ENCODE results near the gene GABBR2.

Gene GABBR2

DNA sequence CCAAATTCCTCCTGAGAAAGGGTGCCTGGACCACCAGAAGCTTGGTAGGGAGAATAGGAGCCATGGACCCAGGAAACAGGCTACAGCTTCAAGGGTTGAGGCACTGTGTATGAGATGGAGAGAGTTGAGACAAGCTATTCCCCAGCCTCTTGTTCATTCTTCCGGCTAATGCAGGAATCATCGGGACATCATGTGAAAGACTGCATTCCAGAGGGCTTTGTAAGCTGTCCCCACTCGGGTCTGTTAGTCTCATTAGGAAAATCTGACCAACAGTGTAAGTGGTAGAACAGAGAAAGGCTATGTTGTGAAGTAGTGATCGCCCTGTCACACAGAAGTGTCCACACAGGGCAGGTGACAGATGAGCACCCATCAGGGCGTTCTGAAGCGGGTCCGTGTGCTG, 81.4 kb downstream of the GABBR2 start:
- peak; percentile 28 for DNase-seq (ENCODE audit: low read depth)

DNA sequence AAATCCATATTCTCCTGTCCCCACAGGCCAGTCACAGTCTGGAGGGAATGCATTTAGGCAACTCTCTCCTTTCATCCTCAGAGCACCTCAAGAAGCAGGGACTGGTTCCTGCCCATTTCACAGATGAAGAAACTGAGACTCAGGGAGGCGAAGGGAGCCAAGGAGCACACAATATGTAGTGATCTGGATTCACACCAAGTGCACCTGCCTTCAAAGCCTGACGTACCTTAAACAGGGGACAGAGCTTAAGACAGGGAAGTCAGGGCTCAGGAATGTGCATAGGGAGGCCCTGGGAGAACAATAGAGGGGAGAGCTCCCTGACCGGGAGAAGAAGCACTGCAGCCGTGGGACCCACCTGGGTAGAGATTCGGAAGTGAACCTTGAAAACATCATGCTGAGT, 83.0 kb downstream of the GABBR2 start:
- no peak for DNase-seq (ENCODE audit: low read depth)

DNA sequence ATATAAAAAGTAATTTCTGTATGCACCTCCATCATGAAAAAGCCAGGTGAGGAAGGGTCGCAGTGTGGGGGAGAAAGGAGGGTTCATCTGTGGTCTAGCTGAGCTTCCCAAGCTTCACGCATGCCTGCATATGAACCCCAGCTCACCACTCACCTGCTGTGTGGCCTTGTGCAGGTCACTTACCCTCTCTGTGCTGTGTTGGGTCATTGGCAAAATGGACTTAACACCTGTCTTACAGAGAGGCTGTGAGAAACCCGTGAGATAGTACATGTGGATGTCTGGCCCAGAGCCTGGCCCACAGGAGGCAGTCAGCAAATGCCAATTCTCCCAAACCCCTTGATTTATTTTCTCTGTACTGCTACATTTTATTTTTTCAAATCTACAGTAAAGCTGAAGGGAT, 88.9 kb downstream of the GABBR2 start:
- DNase-seq (ENCODE audit: low read depth) = no peak

DNA sequence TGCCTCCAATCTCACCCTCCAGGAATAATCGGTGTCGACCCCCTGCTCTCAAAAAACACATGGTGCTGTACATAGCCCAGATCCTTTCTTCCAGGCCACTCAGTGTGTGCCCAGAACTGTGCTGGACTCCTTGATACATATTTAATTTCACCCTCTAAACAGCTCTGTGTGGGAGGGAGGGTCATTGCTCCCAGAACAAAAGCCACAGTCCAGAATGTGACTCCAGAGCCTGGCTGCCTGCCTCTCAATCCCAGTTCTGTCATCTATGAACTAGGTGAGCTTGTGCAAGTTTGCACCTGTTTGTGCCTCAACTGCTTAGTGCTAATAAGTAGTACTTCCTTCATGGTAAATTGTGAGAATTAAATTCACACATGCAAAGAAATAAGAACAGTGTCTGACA, 93.1 kb downstream of the GABBR2 start:
- no peak for DNase-seq (ENCODE audit: low read depth)

DNA sequence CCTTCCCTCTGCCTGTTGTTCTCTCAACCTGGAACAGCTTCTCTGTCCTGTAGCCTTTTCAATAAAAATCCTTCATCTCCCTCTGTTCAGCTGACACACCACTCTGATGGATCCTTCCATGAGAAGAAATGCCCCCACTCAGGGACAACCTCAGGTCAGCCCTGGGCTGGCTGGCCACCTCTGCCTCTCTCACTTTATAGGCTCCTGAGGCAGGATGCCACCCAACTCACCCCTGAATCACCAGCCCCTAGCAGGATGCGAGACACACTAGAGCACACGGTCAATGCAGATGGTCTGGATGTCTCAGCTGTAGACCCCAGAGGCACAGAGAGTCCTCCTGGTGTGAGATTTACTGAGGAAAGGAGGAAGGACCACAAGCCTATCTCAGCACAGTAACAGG, 93.8 kb downstream of the GABBR2 start:
- DNase-seq (ENCODE audit: low read depth) = no peak

DNA sequence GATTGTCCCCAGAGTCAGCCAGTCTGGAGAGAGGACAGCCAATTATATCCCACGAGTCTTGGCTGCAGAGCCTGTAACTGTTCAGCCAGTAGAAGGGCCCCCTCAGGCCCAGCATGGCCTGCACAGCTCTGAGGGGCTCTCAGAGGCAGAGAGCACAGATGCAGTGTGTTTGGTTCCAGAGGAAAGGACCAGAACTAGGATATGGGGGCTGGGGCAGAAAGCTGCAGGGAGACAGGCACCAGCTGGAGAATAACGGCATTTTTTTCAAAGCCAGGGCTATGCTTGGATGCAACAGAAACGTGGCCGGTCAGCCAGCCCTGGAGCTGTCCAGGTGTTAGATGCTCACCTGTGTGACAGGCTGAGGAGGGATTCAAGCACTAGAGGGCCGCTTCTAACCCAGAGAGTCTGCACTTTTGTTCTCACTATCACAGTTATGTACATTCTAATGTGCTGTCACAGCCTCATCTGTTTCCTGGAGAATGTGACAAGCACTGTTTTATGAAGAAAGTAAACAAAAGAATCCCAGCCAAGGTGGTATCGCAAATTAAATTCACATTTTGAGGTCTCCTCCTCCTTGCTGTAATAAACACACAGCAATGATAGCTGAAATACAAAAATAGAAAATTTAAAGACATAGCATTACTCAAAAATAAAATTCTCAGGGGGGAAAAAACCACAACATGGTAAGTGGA, 96.5 kb downstream of the GABBR2 start:
- DNase-seq (ENCODE audit: low read depth) = no peak

DNA sequence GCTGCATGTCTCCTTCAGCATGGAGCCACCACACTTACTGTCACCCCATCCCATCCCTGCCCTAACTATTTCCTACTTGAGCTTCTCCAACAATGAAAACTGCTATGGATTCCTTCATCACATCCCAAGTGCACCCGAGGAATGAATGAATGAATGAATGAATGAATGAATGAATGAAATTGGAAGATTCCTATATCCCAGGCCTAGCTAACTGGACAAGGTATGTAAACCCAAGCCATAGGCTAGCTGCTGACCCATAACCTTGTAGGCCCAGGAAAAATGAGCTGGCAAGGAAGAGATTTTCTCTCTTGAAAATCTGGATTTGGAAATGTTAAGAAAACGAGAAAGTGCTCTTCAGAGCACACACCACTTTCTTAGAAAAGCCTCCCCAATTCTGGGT, 97.4 kb downstream of the GABBR2 start:
- no peak for DNase-seq (ENCODE audit: low read depth)

DNA sequence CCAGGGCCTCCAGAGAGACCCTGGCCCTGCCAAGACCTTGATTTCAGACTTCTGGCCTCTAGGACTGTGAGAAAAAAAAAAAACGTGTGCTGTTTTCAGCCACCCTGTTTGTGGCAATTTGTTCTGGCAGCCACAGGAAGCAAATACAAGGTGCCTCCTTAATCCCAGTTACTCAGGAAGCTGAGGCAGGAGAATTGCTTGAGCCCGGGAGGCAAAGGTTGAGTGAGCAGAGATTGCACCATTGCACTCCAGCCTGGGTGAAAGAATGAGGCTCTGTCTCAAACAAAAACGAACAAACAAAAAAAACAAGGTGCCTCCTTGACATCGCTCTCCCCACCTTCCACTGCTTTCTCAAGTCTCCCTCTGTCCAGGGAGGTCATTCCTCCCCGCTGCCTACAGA, 98.0 kb downstream of the GABBR2 start:
- DNase-seq (ENCODE audit: low read depth) = no peak

DNA sequence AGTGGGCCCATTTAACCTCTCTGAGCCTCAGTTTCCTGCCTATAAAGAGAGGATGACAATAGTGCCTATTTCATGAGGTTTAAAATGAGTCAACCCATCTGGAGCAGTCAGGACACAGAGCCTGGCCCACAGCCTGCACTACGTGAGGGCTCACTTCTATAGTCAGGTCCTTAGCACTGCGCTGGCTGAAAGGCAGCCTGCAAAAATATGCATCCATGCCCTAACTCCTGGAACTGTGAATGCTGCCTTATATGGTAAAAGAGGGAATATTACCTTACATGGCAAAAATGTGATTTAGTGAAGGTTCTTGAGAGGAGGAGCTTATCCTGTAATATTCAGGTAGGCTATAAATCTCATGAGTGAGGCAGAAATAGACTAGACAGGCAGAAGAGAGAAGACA, 98.5 kb downstream of the GABBR2 start:
- DNase-seq (ENCODE audit: low read depth) = no peak

DNA sequence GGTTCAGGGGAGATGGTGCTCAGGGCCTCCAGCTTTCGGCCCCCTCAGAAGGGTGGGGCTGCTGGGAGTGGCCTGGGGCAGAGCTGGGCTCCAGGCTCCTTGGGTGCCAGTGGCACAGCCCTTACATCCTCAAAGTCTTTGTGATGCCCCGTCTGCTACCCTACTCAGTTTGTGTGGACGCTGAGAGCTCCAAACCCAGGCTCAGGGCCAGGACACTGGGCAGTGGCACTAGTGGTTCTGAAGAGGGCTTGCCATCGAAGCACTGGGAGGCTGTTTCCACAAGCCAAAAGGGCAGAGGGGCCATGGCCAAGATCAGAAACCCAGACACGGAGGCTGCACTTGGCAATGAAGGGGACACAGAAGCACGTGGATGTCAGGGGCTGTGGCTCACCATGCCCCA, 99.1 kb downstream of the GABBR2 start:
- DNase-seq (ENCODE audit: low read depth) = no peak

DNA sequence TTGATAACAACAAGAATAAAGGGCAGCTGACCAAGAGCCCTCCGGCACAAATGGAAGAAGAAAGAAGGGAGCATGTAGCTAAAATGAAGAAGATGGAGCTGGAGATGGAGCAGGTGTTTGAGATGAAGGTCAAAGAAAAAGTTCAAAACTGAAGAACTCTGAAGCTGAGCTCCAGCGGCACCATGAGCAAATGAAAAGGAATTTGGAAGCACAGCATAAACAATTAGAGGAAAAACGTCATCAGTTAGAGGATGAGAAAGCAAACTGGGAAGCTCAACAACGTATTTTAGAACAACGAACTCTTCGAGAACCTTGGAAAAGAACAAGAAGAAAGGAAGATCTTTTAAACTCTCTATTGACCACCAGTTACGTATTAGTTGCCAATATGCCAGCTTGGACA, 100.9 kb downstream of the GABBR2 start:
- peak; percentile 43 for DNase-seq (ENCODE audit: low read depth)

DNA sequence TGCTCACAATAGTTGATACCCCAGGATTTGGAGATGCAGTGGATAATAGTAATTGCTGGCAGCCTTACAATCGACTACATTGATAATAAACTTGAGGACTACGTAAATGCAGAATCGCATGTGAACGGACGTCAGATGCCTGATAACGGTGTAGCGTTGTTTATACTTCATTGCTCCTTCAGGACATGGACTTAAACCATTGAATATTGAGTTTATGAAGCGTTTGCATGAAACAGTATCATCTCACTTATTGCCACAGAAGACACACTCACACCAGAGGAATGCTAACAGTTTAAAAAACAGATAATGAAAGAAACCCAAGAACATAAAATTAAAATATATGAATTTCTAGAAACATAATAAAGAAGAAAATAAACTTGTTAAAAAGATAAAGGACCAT, 101.6 kb downstream of the GABBR2 start:
- no peak for DNase-seq (ENCODE audit: low read depth)

DNA sequence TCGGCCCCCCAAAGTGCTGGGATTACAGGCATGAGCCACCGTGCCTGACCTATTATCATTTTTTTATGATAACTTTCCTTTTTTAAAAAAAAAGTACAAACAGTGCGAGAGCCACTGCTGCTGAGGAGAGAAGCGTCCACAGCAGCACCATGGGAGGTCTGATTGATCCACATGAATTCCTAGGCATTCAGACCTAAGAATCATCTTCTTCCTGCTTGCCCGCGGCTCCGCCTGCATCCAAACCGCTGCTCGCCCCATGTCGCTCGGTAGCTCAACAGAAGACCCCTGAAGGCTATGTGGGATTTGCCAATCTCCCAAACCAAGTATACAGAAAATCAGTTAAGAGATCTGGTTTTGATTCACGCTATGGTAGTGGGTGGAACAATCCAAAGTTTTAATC, 102.0 kb downstream of the GABBR2 start:
- no peak for DNase-seq (ENCODE audit: low read depth)

DNA sequence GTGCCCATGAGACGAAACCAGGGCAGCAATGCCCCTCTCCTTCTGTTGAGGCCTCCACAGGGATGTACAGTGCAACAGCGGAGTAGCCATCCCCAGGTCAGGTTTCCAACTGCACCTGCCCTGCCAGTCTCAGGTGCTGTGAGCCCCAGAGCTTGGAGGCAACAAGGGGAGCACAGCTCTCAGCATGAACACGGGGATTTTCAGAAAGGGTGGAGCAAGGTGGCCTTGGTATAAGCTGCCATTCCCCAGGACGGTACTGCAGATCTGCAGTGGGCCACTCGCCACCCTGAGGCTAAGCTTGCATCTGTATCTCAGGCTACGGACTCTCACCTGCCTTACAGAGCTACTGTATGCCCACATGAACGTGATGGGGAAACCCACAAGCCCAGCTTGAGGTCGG, 103.6 kb downstream of the GABBR2 start:
- no peak for DNase-seq (ENCODE audit: low read depth)

DNA sequence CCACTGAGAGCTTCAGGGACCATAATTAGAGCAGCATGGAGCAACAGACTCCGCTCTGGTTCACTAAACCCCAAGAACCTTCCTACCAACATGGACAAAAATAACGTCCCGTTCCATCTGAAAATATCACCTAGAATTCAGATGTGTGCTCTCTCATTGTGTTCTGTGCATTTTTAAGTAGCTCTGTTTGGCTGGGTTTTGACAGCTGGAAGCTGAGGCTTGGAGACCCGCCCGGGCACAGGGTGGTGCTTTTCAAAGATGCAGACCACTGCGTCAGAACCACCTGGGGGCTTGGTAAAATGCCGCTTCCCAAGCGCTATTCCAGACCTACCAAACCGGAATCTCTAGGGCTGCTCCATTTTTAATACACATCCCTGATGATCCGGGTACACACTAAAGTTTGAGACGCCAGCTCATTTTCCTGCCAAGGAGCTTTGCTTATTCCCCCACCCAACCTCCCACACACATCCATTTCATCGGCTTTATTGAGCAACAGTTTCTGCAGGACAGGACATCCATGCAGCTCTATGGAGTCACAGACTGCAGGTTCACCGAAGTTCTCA, 104.8 kb downstream of the GABBR2 start:
- no peak for DNase-seq (ENCODE audit: low read depth)

DNA sequence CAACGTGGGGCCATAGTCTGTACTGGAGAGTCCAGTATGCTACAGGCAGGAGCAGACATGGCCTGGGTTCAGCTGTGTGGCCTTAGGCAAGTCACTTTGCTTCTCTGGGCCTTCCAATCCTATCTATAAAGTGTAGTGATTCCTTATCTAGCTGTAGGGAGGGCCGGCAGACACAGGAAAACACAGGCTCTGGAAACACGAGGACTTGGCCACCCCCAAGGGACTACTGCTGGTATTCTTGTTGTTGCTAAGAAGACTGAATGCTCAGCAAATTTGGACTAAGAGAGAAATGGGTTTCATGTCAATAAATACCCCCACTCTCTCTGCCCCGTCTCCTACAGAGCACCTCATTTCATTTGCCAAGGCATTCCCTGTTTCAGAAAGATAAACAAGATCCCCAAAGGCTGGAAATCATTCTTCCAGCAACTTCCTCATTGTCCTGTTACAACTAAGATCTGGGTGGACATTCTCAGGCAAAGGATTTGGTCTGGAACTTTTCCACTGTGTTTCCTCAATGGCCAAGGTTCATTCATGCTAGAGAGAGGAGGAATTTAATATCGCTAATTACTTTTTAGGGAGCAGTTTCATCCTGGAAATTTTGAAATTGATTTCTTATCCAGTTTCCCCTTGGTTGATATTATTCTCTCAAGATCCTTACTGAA, 105.8 kb downstream of the GABBR2 start:
- DNase-seq (ENCODE audit: low read depth) = no peak

DNA sequence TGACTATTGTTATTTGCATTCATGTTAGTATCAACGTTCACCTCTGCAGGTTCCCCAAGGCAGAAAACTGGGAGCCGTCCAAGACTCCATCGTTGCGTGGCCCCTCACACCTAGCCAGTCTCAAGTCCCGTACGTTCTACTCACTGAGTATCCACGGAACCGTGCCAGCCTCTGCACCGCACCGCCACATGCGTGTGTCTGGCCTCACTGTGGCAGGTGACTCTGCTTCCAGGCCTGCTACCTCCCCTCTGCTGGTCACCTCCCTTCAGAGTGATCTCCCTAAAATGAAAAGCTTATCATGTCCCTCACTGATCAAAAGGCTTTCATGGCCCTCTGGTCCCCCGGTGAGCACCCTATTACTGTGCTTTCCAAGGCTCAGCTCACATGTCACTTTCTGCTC, 108.1 kb downstream of the GABBR2 start:
- no peak for DNase-seq (ENCODE audit: low read depth)

DNA sequence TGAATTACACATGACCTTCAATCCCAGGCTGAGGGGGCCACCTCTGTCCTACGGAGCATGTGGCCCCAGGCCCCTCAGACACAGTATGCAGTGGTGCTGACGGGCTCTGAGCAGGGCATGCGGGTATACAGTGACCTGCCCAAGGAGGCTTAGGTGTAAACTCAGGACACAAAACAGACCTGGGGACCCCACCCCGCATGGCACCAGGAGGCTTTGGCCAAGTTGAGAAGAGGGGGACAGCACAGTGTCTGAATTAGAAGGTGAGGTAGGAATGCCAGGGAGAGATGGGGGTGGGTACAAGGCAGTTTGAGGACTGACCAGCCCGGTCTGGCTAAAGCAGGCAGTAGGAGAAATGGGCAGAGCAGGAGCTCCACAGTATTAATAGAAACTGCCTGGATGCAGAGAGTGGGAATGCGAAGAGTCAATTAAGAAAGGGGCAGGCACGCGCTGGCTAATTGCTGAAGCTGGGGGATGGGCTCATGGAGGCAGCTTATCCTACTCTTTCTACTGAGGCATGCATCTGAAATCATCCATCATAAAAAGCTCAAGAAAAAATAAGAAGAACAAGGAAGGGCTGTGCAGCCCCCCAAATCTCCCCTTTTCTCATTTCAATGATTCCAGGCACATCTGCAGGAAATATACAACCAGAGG, 109.0 kb downstream of the GABBR2 start:
- DNase-seq (ENCODE audit: low read depth) = no peak

DNA sequence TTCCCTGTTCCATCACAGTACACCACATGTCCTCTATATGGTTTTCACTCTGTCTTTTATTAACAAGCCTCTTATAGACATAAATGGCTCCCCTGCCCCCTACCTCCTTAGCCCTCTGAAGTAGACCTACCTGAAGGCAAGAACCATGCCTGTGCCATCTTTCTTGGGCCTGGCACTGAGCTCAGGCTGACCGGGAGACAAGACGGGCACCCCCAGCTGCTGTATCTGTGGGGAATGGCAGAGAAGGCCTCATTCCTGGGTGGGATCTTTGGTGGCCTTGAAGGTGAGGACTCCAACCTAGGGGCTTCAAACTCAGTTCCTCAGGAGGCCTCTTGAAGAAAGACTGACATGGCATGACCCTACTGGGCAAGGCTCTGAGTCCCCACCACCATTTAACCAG, 109.9 kb downstream of the GABBR2 start:
- no peak for DNase-seq (ENCODE audit: low read depth)

DNA sequence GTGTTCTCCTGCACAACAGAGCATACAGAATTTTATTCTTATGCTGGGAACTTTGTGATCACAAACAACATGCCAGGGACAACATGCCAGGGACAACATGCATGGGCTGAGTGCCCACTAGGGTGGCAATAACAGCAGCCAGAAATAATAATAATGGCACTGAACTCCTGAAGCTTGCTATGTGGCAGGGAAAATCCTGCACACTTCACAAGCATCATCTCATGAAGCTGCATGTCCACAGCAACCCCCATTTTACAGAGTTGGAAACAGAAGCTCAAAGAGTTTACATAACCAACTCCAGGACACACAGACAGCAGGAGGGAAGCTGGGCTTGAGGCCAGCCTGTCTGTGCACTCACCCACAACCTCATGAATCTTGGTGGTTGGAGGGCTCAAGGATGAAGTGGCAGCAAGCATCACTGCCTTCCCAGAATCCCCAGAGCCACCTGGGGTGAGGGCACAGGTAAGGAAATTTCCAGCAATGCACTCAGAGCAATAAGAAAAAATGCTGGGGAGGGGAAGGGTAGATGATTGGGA, 111.4 kb downstream of the GABBR2 start:
- no peak for DNase-seq (ENCODE audit: low read depth)

DNA sequence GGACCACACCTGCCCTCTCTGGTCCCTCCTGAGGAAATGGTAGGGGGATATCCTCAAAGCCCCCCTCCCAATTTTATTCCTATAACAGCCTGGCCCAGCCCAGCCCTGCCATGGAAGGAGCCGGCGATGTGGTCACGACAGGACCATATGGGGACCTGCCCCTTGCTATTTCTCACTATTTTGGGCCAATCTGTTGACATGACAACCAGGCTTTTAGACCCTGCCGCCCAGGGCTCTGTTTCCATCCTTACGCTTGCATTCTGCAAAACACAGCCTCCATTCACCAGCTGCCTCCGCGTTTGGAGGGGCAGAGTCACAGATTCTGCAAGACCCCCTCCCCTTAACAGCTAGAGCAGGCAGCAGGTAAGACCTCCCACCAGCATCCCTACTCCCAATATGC, 112.2 kb downstream of the GABBR2 start:
- DNase-seq (ENCODE audit: low read depth) = no peak

DNA sequence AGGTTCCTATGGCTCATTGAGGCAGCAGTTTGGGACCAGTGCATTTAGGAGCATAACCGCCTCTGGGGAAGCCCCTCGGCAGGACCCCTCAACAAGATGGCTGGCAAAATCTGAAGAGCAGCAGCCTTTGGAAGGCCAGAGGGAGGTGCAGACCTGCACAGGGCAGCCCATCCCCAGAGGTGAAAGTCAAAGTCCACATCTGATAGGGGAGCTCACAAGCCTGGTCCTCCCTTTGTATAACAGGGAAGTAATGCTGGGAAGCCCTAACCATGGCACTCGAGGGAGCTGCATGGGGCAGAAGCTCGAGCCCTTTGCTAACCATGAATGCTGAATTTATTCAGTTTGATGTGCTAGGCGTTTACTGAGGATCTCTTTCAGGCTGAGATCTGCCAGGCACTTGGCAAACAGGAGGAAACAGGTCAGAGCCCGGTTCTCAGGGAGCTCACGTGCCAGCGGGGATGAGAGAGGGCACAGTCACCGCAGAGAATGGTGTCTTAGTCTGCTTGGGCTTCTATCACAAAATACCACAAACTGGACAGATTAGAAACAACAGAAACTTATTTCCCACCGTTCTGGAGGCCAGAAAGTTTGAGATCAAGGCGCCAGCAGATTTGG, 114.1 kb downstream of the GABBR2 start:
- no peak for DNase-seq (ENCODE audit: low read depth)
